Coronary artery (tissue), 2 donors: ENCODE results near the gene LRRC3.

ENCODE experiments used
- DNase-seq: peaks from one replicate; pipeline ENCODE4 v3.0.0-alpha.2; 2017; ENCODE audit warnings: low spot score
- H3K27ac ChIP-seq, 2 donors: fragments of 200-600 bp; sonication (generic); one replicate each; pipeline ENCODE4 v1.5.1; 2016 to 2019
- H3K4me3 ChIP-seq: fragments of 200-600 bp; sonication (generic); 2 replicates; pipeline ENCODE4 v1.5.1; 2016; ENCODE audit warnings: mild to moderate bottlenecking, moderate library complexity
- CTCF ChIP-seq: fragments of 200-600 bp; sonication (generic); IDR thresholded peaks from one replicate; pipeline ENCODE4 v1.5.1; 2019; ENCODE audit warnings: antibody characterized with exemption

LRRC3 gene

GRCh38 chr21:44507673-44508425 is 52.5 kb downstream of the LRRC3 start:
- DNase-seq = no peak
- TF ChIP-seq CTCF = no peak
- Histone ChIP-seq H3K4me3 (no peak overlapping the region), H3K27ac (no peak overlapping the region)

GRCh38 chr21:44508426-44508710 is 53.1 kb downstream of the LRRC3 start:
- no peak for TF ChIP-seq CTCF
- DNase-seq = no peak
- H3K4me3 ChIP-seq = no peak overlapping the region
- H3K27ac ChIP-seq = no peak overlapping the region

- DNase-seq = no peak
- H3K27ac ChIP-seq = no peak overlapping the region
- no peak overlapping the region for H3K4me3 ChIP-seq
- TF ChIP-seq CTCF = no peak
These were observed 53.6 kb downstream of the LRRC3 start for GRCh38 chr21:44508711-44509445.

GRCh38 chr21:44509539-44509938 is 54.2 kb downstream of the LRRC3 start:
- no peak overlapping the region for H3K27ac ChIP-seq
- TF ChIP-seq CTCF = no peak
- DNase-seq = no peak
- no peak overlapping the region for H3K4me3 ChIP-seq

GRCh38 chr21:44510109-44510507 is 54.8 kb downstream of the LRRC3 start:
- no peak overlapping the region for H3K27ac ChIP-seq
- TF ChIP-seq CTCF = no peak
- no peak overlapping the region for H3K4me3 ChIP-seq
- DNase-seq = no peak

- no peak for DNase-seq
- TF ChIP-seq CTCF = peak; percentile 22
- no peak overlapping the region for H3K27ac ChIP-seq
These were observed 55.4 kb downstream of the LRRC3 start for GRCh38 chr21:44510508-44511218.

More at GRCh38 chr21:44510508-44511218, 55.4 kb downstream of the LRRC3 start:
- no peak overlapping the region for H3K4me3 ChIP-seq
